CD8-positive, alpha-beta memory T cell (primary cell): ENCODE results near the gene PTPN9. TPM values are rescaled to one million over a fixed set of nuclear protein-coding genes. Genes with fewer than 3 reads are reported as not detected.
A peak's percentile ranks its signal among the peaks of the same experiment; 100 is the strongest.

ENCODE experiments used
- CTCF ChIA-PET: fragments of 350-600 bp; sonication (Branson Sonifier 250); formaldehyde crosslinking; loops from one replicate; lab custom pipeline; 2021; ENCODE audit warnings: antibody characterized with exemption; lab: Charles Lee
- POLR2A ChIA-PET: fragments of 350-600 bp; sonication (Branson Sonifier 250); formaldehyde crosslinking; loops from one replicate; lab custom pipeline; 2021; ENCODE audit warnings: antibody characterized with exemption; lab: Charles Lee
- DNase-seq, 5 donors: peaks; one replicate each; pipeline versions ENCODE4 v3.0.0 to v3.0.0-alpha.2; 2020 to 2022; ENCODE audit warnings: mixed read lengths in 1 of 5
- H3K27ac ChIP-seq: one replicate; pipeline ENCODE4 v1.7.0; 2013; ENCODE audit warnings: low read depth, mild to moderate bottlenecking, low read length, moderate library complexity
- H3K27me3 ChIP-seq: 2 replicates; pipeline ENCODE4 v1.7.0; 2013; ENCODE audit warnings: low read length, mild to moderate bottlenecking; ENCODE audit not compliant: insufficient read depth, poor library complexity, severe bottlenecking
- H3K36me3 ChIP-seq: 2 replicates; pipeline ENCODE4 v1.7.0; 2013; ENCODE audit warnings: mild to moderate bottlenecking, low read length, moderate library complexity; ENCODE audit not compliant: insufficient read depth
- H3K4me1 ChIP-seq: 2 replicates; pipeline ENCODE4 v1.7.0; 2013; ENCODE audit warnings: mild to moderate bottlenecking, low read length, moderate library complexity; ENCODE audit not compliant: insufficient read depth
- H3K4me3 ChIP-seq: 2 replicates; pipeline ENCODE4 v1.7.0; 2013; ENCODE audit warnings: mild to moderate bottlenecking, low read length
- H3K9me3 ChIP-seq: 2 replicates; pipeline ENCODE4 v1.7.0; 2013; ENCODE audit warnings: mild to moderate bottlenecking, low read length
- H3K27ac Mint-ChIP-seq, 8 donors: one replicate each; pipeline ENCODE4 v1.8.0; 2020 to 2021; ENCODE audit warnings: mixed read lengths in 8 of 8, mild to moderate bottlenecking in 6 of 8, inconsistent platforms in 3 of 8, moderate library complexity in 3 of 8
- H3K27me3 Mint-ChIP-seq, 2 donors: one replicate each; pipeline ENCODE4 v1.8.0; 2020 to 2021; ENCODE audit warnings: mixed read lengths in 2 of 2, mild to moderate bottlenecking in 1 of 2, moderate library complexity in 1 of 2
- H3K36me3 Mint-ChIP-seq, 3 donors: one replicate each; pipeline ENCODE4 v1.8.0; 2020 to 2021; ENCODE audit warnings: mixed read lengths in 3 of 3, inconsistent platforms in 1 of 3, mild to moderate bottlenecking in 1 of 3
- H3K4me1 Mint-ChIP-seq, 3 donors: one replicate each; pipeline ENCODE4 v1.8.0; 2020 to 2021; ENCODE audit warnings: mixed read lengths in 3 of 3, inconsistent platforms in 1 of 3, mild to moderate bottlenecking in 1 of 3
- H3K4me3 Mint-ChIP-seq, 7 donors: one replicate each; pipeline ENCODE4 v1.8.0; 2020 to 2021; ENCODE audit warnings: mixed read lengths in 7 of 7, mild to moderate bottlenecking in 6 of 7, moderate library complexity in 4 of 7, inconsistent platforms in 2 of 7
- H3K9me3 Mint-ChIP-seq, 5 donors: one replicate each; pipeline ENCODE4 v1.8.0; 2020 to 2022; ENCODE audit warnings: mixed read lengths in 5 of 5, mild to moderate bottlenecking in 3 of 5, moderate library complexity in 2 of 5, inconsistent platforms in 1 of 5
- polyA plus RNA-seq: library from polyadenylated mRNA; unstranded; fragments of 300-500 nt; fragmentation: Illumina TruSeq; gene quantifications from one replicate; pipeline ENCODE4 v1.2.3, GENCODE V29; 2021
- total RNA-seq, 2 experiments: library from RNA; stranded (reverse); gene quantifications; one replicate each; pipeline ENCODE4 v1.2.3, GENCODE V29; 2021

Gene PTPN9
- total and polyA plus RNA-seq, 3 experiments from 2014 or later: 22.0 to 34.1 (median 22.3) TPM

- POLR2A ChIA-PET: interaction anchor here (0.6 to 2.3 kb wide), 9 partner anchors 10 to 1233 kb away, joined by 3 to 19 read pairs (median 8); partner anchors contain the start of genes IMP3, PTPN9, SNUPN and SNX33
- peaks cover 10% of the 10 kb centered on the region for H3K36me3 ChIP-seq
- H3K27ac Mint-ChIP-seq: peak overlapping the region; percentile 51 to 95 (median 85)
- H3K4me1 ChIP-seq: peaks cover 43% of the 10 kb centered on the region
- no peaks in the 10 kb centered on the region for H3K9me3 ChIP-seq
- DNase-seq: peak in 4 of 5 donors; percentile 5 to 51 (median 42)
- peak overlapping the region; percentile 45 for H3K4me3 ChIP-seq
- H3K9me3 Mint-ChIP-seq: no peaks in the 10 kb centered on the region
- CTCF ChIA-PET: interaction anchor here (0.8 to 2.1 kb wide), 4 partner anchors 9 to 239 kb away, joined by 3 to 8 read pairs (median 5); partner anchors contain the start of genes IMP3 and SNUPN
- peaks cover 40 to 57% (median 50%) of the 10 kb centered on the region in 3 donors for H3K4me1 Mint-ChIP-seq
- H3K4me3 Mint-ChIP-seq: peak overlapping the region; percentile 33 to 88 (median 77)
- H3K27ac ChIP-seq: peak overlapping the region; percentile 45
- H3K36me3 Mint-ChIP-seq: peaks cover 11 to 38% (median 15%) of the 10 kb centered on the region in 3 donors
- no peaks in the 10 kb centered on the region for H3K27me3 Mint-ChIP-seq
- no peaks in the 10 kb centered on the region for H3K27me3 ChIP-seq
These were observed 27.9 kb upstream of the PTPN9 start for GRCh38 chr15:75606711-75607699.

- Mint-ChIP-seq H3K4me3 (peak overlapping the region; percentile 33 to 88 (median 77)), H3K27ac (peak overlapping the region; percentile 51 to 95 (median 85)), H3K4me1 (peaks cover 40 to 57% (median 50%) of the 10 kb centered on the region in 3 donors), H3K27me3 (no peaks in the 10 kb centered on the region), H3K9me3 (no peaks in the 10 kb centered on the region), H3K36me3 (peaks cover 11 to 43% (median 15%) of the 10 kb centered on the region in 3 donors)
- H3K9me3 ChIP-seq: no peaks in the 10 kb centered on the region
- peak overlapping the region; percentile 45 for H3K4me3 ChIP-seq
- peaks cover 11% of the 10 kb centered on the region for H3K36me3 ChIP-seq
- ChIA-PET POLR2A (interaction anchor here (0.7 to 2.3 kb wide), 6 partner anchors 20 to 154 kb away, joined by 3 to 19 read pairs (median 9); partner anchors contain the start of genes IMP3, PTPN9 and SNUPN), CTCF (interaction anchor here (1.3 to 2.1 kb wide), 2 partner anchors 20 to 238 kb away, joined by 3 to 5 read pairs; partner anchors contain the start of gene SNUPN)
- H3K27me3 ChIP-seq: no peaks in the 10 kb centered on the region
- H3K4me1 ChIP-seq: peaks cover 43% of the 10 kb centered on the region
- peak overlapping the region; percentile 45 for H3K27ac ChIP-seq
- no peak for DNase-seq
These were observed 26.9 kb upstream of the PTPN9 start for GRCh38 chr15:75606026-75606425.

- H3K27me3 Mint-ChIP-seq: peaks cover 0 to 2% of the 10 kb centered on the region in 2 donors
- Histone ChIP-seq H3K36me3 (peaks cover 31% of the 10 kb centered on the region), H3K9me3 (no peaks in the 10 kb centered on the region), H3K27ac (no peak overlapping the region), H3K4me3 (no peak overlapping the region), H3K27me3 (no peaks in the 10 kb centered on the region), H3K4me1 (peaks cover 14% of the 10 kb centered on the region)
- peaks cover 12 to 67% (median 17%) of the 10 kb centered on the region in 3 donors for H3K36me3 Mint-ChIP-seq
- H3K27ac Mint-ChIP-seq: peak overlapping the region in 1 of 8 donors; percentile 50
- DNase-seq: no peak
- H3K4me3 Mint-ChIP-seq: no peak overlapping the region
- H3K9me3 Mint-ChIP-seq: no peaks in the 10 kb centered on the region
- ChIA-PET POLR2A (no interaction called here), CTCF (interaction anchor here (0.9 kb wide), 1 partner anchor 9 kb away, joined by 3 read pairs; no protein-coding TSS in a partner anchor)
- H3K4me1 Mint-ChIP-seq: peaks cover 19 to 32% (median 24%) of the 10 kb centered on the region in 3 donors
These were observed 20.3 kb upstream of the PTPN9 start for GRCh38 chr15:75599401-75599800.

- H3K4me3 ChIP-seq: no peak overlapping the region
- H3K36me3 ChIP-seq: peaks cover 26% of the 10 kb centered on the region
- CTCF ChIA-PET: interaction anchor here (0.9 to 1.9 kb wide), 7 partner anchors 8 to 219 kb away, joined by 3 to 8 read pairs (median 4); partner anchors contain the start of gene IMP3
- no peaks in the 10 kb centered on the region for H3K9me3 Mint-ChIP-seq
- H3K4me1 Mint-ChIP-seq: peaks cover 19 to 28% (median 20%) of the 10 kb centered on the region in 3 donors
- H3K27me3 ChIP-seq: no peaks in the 10 kb centered on the region
- peaks cover 12 to 66% (median 13%) of the 10 kb centered on the region in 3 donors for H3K36me3 Mint-ChIP-seq
- POLR2A ChIA-PET: no interaction called here
- H3K4me3 Mint-ChIP-seq: peak overlapping the region in 3 of 7 donors; percentile 3 to 45 (median 34)
- DNase-seq: no peak
- peak overlapping the region in 6 of 8 donors; percentile 38 to 91 (median 56) for H3K27ac Mint-ChIP-seq
- H3K27ac ChIP-seq: no peak overlapping the region
- peaks cover 0 to 2% of the 10 kb centered on the region in 2 donors for H3K27me3 Mint-ChIP-seq
- H3K9me3 ChIP-seq: no peaks in the 10 kb centered on the region
- H3K4me1 ChIP-seq: peaks cover 14% of the 10 kb centered on the region
These were observed 19.2 kb upstream of the PTPN9 start for GRCh38 chr15:75598361-75598760.

GRCh38 chr15:75597667-75598341 lies 18.7 kb upstream of the PTPN9 start:
- H3K27ac Mint-ChIP-seq: peak overlapping the region in 6 of 8 donors; percentile 8 to 91 (median 54)
- peaks cover 0 to 2% of the 10 kb centered on the region in 2 donors for H3K27me3 Mint-ChIP-seq
- peak overlapping the region in 1 of 7 donors; percentile 57 for H3K4me3 Mint-ChIP-seq
- no peak overlapping the region for H3K27ac ChIP-seq
- POLR2A ChIA-PET: no interaction called here
- DNase-seq: peak in 3 of 5 donors; percentile 11 to 51 (median 21)
- H3K27me3 ChIP-seq: no peaks in the 10 kb centered on the region
- no peaks in the 10 kb centered on the region for H3K9me3 ChIP-seq
- CTCF ChIA-PET: interaction anchor here (0.7 to 1.9 kb wide), 12 partner anchors 10 to 219 kb away, joined by 3 to 8 read pairs (median 4); partner anchors contain the start of genes IMP3, PTPN9 and SNX33
- H3K4me3 ChIP-seq: no peak overlapping the region
- H3K9me3 Mint-ChIP-seq: no peaks in the 10 kb centered on the region
- H3K4me1 ChIP-seq: peaks cover 14% of the 10 kb centered on the region
- H3K36me3 Mint-ChIP-seq: peaks cover 12 to 66% (median 13%) of the 10 kb centered on the region in 3 donors
- peaks cover 26% of the 10 kb centered on the region for H3K36me3 ChIP-seq
- H3K4me1 Mint-ChIP-seq: peaks cover 19 to 28% (median 20%) of the 10 kb centered on the region in 3 donors

- no peak for DNase-seq
- Mint-ChIP-seq H3K4me3 (no peak overlapping the region), H3K9me3 (no peaks in the 10 kb centered on the region), H3K4me1 (peaks cover 19 to 28% (median 20%) of the 10 kb centered on the region in 3 donors), H3K27me3 (peaks cover 0 to 2% of the 10 kb centered on the region in 2 donors), H3K36me3 (peaks cover 12 to 72% (median 17%) of the 10 kb centered on the region in 3 donors), H3K27ac (peak overlapping the region in 5 of 8 donors; percentile 2 to 72 (median 29))
- CTCF ChIA-PET: interaction anchor here (0.7 to 1.9 kb wide), 11 partner anchors 11 to 218 kb away, joined by 3 to 8 read pairs (median 4); partner anchors contain the start of genes IMP3, PTPN9 and SNX33
- Histone ChIP-seq H3K9me3 (no peaks in the 10 kb centered on the region), H3K4me1 (peaks cover 14% of the 10 kb centered on the region), H3K4me3 (no peak overlapping the region), H3K27ac (no peak overlapping the region), H3K36me3 (peaks cover 26% of the 10 kb centered on the region), H3K27me3 (no peaks in the 10 kb centered on the region)
- POLR2A ChIA-PET: no interaction called here
These were observed 17.7 kb upstream of the PTPN9 start for GRCh38 chr15:75596703-75597345.

GRCh38 chr15:75594276-75594675 lies 15.2 kb upstream of the PTPN9 start:
- H3K4me1 Mint-ChIP-seq: peaks cover 19 to 33% (median 20%) of the 10 kb centered on the region in 3 donors
- POLR2A ChIA-PET: no interaction called here

More at GRCh38 chr15:75594276-75594675, 15.2 kb upstream of the PTPN9 start:
- CTCF ChIA-PET: no interaction called here
- no peak overlapping the region for H3K4me3 Mint-ChIP-seq
- Histone ChIP-seq H3K4me3 (no peak overlapping the region), H3K36me3 (peaks cover 14% of the 10 kb centered on the region), H3K9me3 (no peaks in the 10 kb centered on the region), H3K27me3 (no peaks in the 10 kb centered on the region), H3K27ac (no peak overlapping the region), H3K4me1 (peaks cover 14% of the 10 kb centered on the region)
- peaks cover 12 to 58% (median 20%) of the 10 kb centered on the region in 3 donors for H3K36me3 Mint-ChIP-seq
- no peaks in the 10 kb centered on the region for H3K9me3 Mint-ChIP-seq
- H3K27me3 Mint-ChIP-seq: peaks cover 0 to 2% of the 10 kb centered on the region in 2 donors
- no peak overlapping the region for H3K27ac Mint-ChIP-seq
- no peak for DNase-seq
